Measurements from ENCODE around the gene KCNMA1. TPM values are rescaled to one million over a fixed set of nuclear protein-coding genes. Genes with fewer than 3 reads are reported as not detected.

The KCNMA1 gene
- total RNA-seq, 1 donor from 2014 or later, result 2.0 TPM

GRCh38 chr10:77228559-77228958 lies 409.0 kb downstream of the KCNMA1 start:
- DNase-seq, result no peak
- ATAC-seq (ENCODE audit: poor library complexity), result no peak
- intact Hi-C loops (cut with DNase I), result no loop called here

GRCh38 chr10:77226853-77227565 lies 410.6 kb downstream of the KCNMA1 start:
- intact Hi-C loops (cut with DNase I), result no loop called here
- DNase-seq (no peak), ATAC-seq (ENCODE audit: poor library complexity) (no peak)

- ATAC-seq (ENCODE audit: poor library complexity) (no peak), DNase-seq (no peak)
- intact Hi-C loops (cut with DNase I), result no loop called here
Observed at GRCh38 chr10:77226452-77226851, 411.2 kb downstream of the KCNMA1 start.

- ATAC-seq (ENCODE audit: poor library complexity), result no peak
- DNase-seq, result no peak
- intact Hi-C loops (cut with DNase I), result no loop called here
Observed at GRCh38 chr10:77226020-77226419, 411.6 kb downstream of the KCNMA1 start.

- ATAC-seq (ENCODE audit: poor library complexity) (no peak), DNase-seq (no peak)
- intact Hi-C loops (cut with DNase I), result no loop called here
Observed at GRCh38 chr10:77223526-77224460, 413.8 kb downstream of the KCNMA1 start.

- intact Hi-C loops (cut with DNase I), result no loop called here
- DNase-seq, result no peak
Observed at GRCh38 chr10:77220150-77220549, 417.5 kb downstream of the KCNMA1 start.

GRCh38 chr10:77219046-77219445 lies 418.6 kb downstream of the KCNMA1 start:
- intact Hi-C loops (cut with DNase I), result no loop called here
- no peak for DNase-seq
- ATAC-seq (ENCODE audit: poor library complexity), result no peak

More at GRCh38 chr10:77220150-77220549, 417.5 kb downstream of the KCNMA1 start:
- ATAC-seq (ENCODE audit: poor library complexity), result no peak

- DNase-seq (no peak), ATAC-seq (ENCODE audit: poor library complexity) (no peak)
- intact Hi-C loops (cut with DNase I), result no loop called here
Observed at GRCh38 chr10:77214799-77215198, 422.8 kb downstream of the KCNMA1 start.

GRCh38 chr10:77212632-77213031 lies 425.0 kb downstream of the KCNMA1 start:
- intact Hi-C loops (cut with DNase I), result no loop called here
- no peak for ATAC-seq (ENCODE audit: poor library complexity)
- no peak for DNase-seq

GRCh38 chr10:77210645-77211044 lies 427.0 kb downstream of the KCNMA1 start:
- ATAC-seq (ENCODE audit: poor library complexity) (no peak), DNase-seq (no peak)
- intact Hi-C loops (cut with DNase I), result no loop called here

GRCh38 chr10:77208684-77209256 lies 428.8 kb downstream of the KCNMA1 start:
- DNase-seq, result no peak
- intact Hi-C loops (cut with DNase I), result no loop called here
- no peak for ATAC-seq (ENCODE audit: poor library complexity)

- intact Hi-C loops (cut with DNase I), result no loop called here
- no peak for DNase-seq
- no peak for ATAC-seq (ENCODE audit: poor library complexity)
Observed at GRCh38 chr10:77207828-77208185, 429.8 kb downstream of the KCNMA1 start.

GRCh38 chr10:77207182-77207827 lies 430.3 kb downstream of the KCNMA1 start:
- intact Hi-C loops (cut with DNase I), result no loop called here
- no peak for ATAC-seq (ENCODE audit: poor library complexity)
- no peak for DNase-seq

- no peak for DNase-seq
- ATAC-seq (ENCODE audit: poor library complexity), result no peak
- intact Hi-C loops (cut with DNase I), result no loop called here
Observed at GRCh38 chr10:77205135-77205534, 432.5 kb downstream of the KCNMA1 start.

- DNase-seq (no peak), ATAC-seq (ENCODE audit: poor library complexity) (no peak)
- intact Hi-C loops (cut with DNase I), result no loop called here
Observed at GRCh38 chr10:77204171-77204570, 433.4 kb downstream of the KCNMA1 start.

GRCh38 chr10:77202857-77203256 lies 434.8 kb downstream of the KCNMA1 start:
- ATAC-seq (ENCODE audit: poor library complexity), result no peak
- intact Hi-C loops (cut with DNase I), result no loop called here

GRCh38 chr10:77201135-77202106 lies 436.2 kb downstream of the KCNMA1 start:
- ATAC-seq (ENCODE audit: poor library complexity) (no peak), DNase-seq (no peak)
- intact Hi-C loops (cut with DNase I), result no loop called here

More at GRCh38 chr10:77202857-77203256, 434.8 kb downstream of the KCNMA1 start:
- no peak for DNase-seq

GRCh38 chr10:77197544-77197943 lies 440.1 kb downstream of the KCNMA1 start:
- ATAC-seq (ENCODE audit: poor library complexity) (no peak), DNase-seq (no peak)
- intact Hi-C loops (cut with DNase I), result no loop called here
